AG04449 (cell line): Measurements from ENCODE around the gene CST7.

ENCODE experiments used
- CTCF ChIA-PET: fragments of 350-600 bp; formaldehyde crosslinking; extraction: SDS; loops from one replicate; lab custom pipeline; 2021; ENCODE audit warnings: antibody characterized with exemption; lab: Yijun Ruan, JAX
- POLR2A ChIA-PET: fragments of 400-600, 350-600 bp; formaldehyde crosslinking; extraction: SDS; loops from one replicate; lab custom pipeline; 2020; ENCODE audit warnings: antibody characterized with exemption, inconsistent platforms; lab: Yijun Ruan, JAX
- DNase-seq: peaks from one replicate; pipeline ENCODE4 v3.0.0-alpha.2; 2010; ENCODE audit warnings: low read depth, low spot score
- H3K4me3 ChIP-seq: 2 replicates; pipeline ENCODE4 v1.5.1; 2011; ENCODE audit warnings: low read depth, mild to moderate bottlenecking, control low read depth, low read length
- CTCF ChIP-seq: IDR thresholded peaks from one replicate; pipeline ENCODE4 v1.5.1; 2011; ENCODE audit warnings: mild to moderate bottlenecking, moderate library complexity, low read length, control low read depth, inconsistent platforms; ENCODE audit not compliant: insufficient read depth; ENCODE audit errors: missing control alignments

The CST7 gene

GRCh38 chr20:25005661-25006060 lies 56.6 kb downstream of the CST7 start:
- POLR2A ChIA-PET: no interaction called here
- CTCF ChIA-PET: interaction anchor here (2.6 to 4.4 kb wide), 2 partner anchors 11 kb away, joined by 17 to 24 read pairs; no protein-coding TSS in a partner anchor
- no peak for DNase-seq
- no peak overlapping the region for H3K4me3 ChIP-seq
- no peak for TF ChIP-seq CTCF

- H3K4me3 ChIP-seq: no peak overlapping the region
- ChIA-PET POLR2A (no interaction called here), CTCF (interaction anchor here (4.4 kb wide), 1 partner anchor 12 kb away, joined by 24 read pairs; no protein-coding TSS in a partner anchor)
- no peak for DNase-seq
- no peak for TF ChIP-seq CTCF
Measured at GRCh38 chr20:25006431-25007167, 57.5 kb downstream of the CST7 start.

- ChIA-PET POLR2A (no interaction called here), CTCF (interaction anchor here (4.4 kb wide), 1 partner anchor 13 kb away, joined by 24 read pairs; no protein-coding TSS in a partner anchor)
- no peak for DNase-seq
- no peak for TF ChIP-seq CTCF
- no peak overlapping the region for H3K4me3 ChIP-seq
Measured at GRCh38 chr20:25007491-25008305, 58.6 kb downstream of the CST7 start.

GRCh38 chr20:25008388-25009217 lies 59.5 kb downstream of the CST7 start:
- TF ChIP-seq CTCF: no peak
- CTCF ChIA-PET: interaction anchor here (0.6 to 4.4 kb wide), 4 partner anchors 9 to 170 kb away, joined by 3 to 24 read pairs (median 6); partner anchors contain the start of gene ACSS1
- POLR2A ChIA-PET: interaction anchor here (1.0 kb wide), 1 partner anchor 16 kb away, joined by 3 read pairs; no protein-coding TSS in a partner anchor
- no peak for DNase-seq
- H3K4me3 ChIP-seq: no peak overlapping the region
